ENCODE results near the gene SAMD3. TPM values are rescaled to one million over a fixed set of nuclear protein-coding genes. Genes with fewer than 3 reads are reported as not detected.

SAMD3 gene
- total RNA-seq, 2 experiments from 2014 or later, result 3.7 to 3.8 TPM

DNA sequence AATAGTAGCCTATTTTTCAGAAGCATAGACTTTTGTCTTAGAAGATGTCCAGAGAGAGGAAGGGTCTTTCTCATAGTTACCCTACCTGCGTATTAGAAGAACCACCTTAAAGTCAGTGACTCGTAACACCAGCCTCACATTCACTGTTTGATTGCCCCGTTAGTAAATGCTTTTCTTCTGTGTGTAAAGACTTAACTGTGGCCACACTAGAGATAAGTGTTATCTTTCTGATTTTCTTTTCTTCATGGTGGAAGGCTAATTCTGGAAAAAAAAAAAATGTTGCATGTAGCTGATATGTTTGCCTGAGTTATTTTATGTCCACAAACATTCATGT is 83.9 kb downstream of the SAMD3 start:
- CTCF ChIA-PET, result no interaction called here
- DNase-seq, result no peak
- no peaks in the 10 kb centered on the region for H3K27me3 Mint-ChIP-seq
- H3K4me3 Mint-ChIP-seq, result peak overlapping the region; percentile 44
- POLR2A ChIA-PET, result interaction anchor here (0.5 kb wide), 1 partner anchor 39 kb away, joined by 3 read pairs; no protein-coding TSS in a partner anchor
- intact Hi-C loops (cut with micrococcal nuclease), result loop anchor here (1.0 to 10.0 kb wide), 4 partner anchors 45 to 486 kb away; partner anchors contain the start of gene TMEM200A
- H3K4me1 Mint-ChIP-seq (ENCODE audit: low read depth), result peaks cover 46% of the 10 kb centered on the region
- H3K27ac Mint-ChIP-seq, result peak overlapping the region; percentile 55
- H3K36me3 Mint-ChIP-seq, result peaks cover 28% of the 10 kb centered on the region
- H3K9me3 Mint-ChIP-seq, result no peaks in the 10 kb centered on the region

- Mint-ChIP-seq H3K4me1 (ENCODE audit: low read depth) (peaks cover 52% of the 10 kb centered on the region), H3K36me3 (peaks cover 23% of the 10 kb centered on the region), H3K27ac (peak overlapping the region; percentile 55), H3K4me3 (peak overlapping the region; percentile 44), H3K27me3 (no peaks in the 10 kb centered on the region), H3K9me3 (no peaks in the 10 kb centered on the region)
- ChIA-PET CTCF (no interaction called here), POLR2A (no interaction called here)
- intact Hi-C loops (cut with micrococcal nuclease), result loop anchor here (1.0 to 10.0 kb wide), 4 partner anchors 46 to 486 kb away; partner anchors contain the start of gene TMEM200A
- no peak for DNase-seq
These were observed 84.4 kb downstream of the SAMD3 start for GRCh38 chr6:130138116-130138908.

- intact Hi-C loops (cut with micrococcal nuclease), result loop anchor here (5.0 to 10.0 kb wide), 3 partner anchors 231 to 488 kb away; partner anchors contain the start of gene TMEM200A
- Mint-ChIP-seq H3K36me3 (peaks cover 19% of the 10 kb centered on the region), H3K27me3 (no peaks in the 10 kb centered on the region), H3K4me1 (ENCODE audit: low read depth) (peaks cover 65% of the 10 kb centered on the region), H3K9me3 (no peaks in the 10 kb centered on the region), H3K4me3 (no peak overlapping the region), H3K27ac (no peak overlapping the region)
- no peak for DNase-seq
- ChIA-PET CTCF (no interaction called here), POLR2A (no interaction called here)
These were observed 86.0 kb downstream of the SAMD3 start for GRCh38 chr6:130136798-130137197.

DNA sequence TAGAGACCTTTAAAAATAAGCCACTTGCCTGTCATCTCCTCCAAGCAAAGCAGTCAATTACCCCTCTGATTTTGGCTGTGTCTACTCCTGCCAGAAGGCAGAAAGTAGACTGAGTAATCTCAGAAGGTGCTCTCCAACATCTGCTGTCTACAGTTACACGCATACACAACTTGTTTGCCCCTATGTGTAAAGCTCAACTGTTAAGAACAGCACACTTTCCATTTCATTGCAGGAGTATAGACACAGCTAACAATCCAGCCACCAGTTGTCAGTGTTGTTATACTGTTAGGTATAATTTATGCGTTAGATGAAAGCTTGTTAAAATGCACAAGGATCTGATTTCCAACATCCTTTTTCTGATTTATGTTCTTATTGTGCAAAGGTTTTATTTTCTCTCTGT is 88.2 kb downstream of the SAMD3 start:
- no peak overlapping the region for H3K4me3 Mint-ChIP-seq
- DNase-seq, result no peak
- peaks cover 10% of the 10 kb centered on the region for H3K36me3 Mint-ChIP-seq

GRCh38 chr6:130132286-130132701 is 90.5 kb downstream of the SAMD3 start:
- H3K27me3 Mint-ChIP-seq, result no peaks in the 10 kb centered on the region
- H3K9me3 Mint-ChIP-seq, result no peaks in the 10 kb centered on the region
- peak; percentile 79 for DNase-seq
- H3K36me3 Mint-ChIP-seq, result peaks cover 3% of the 10 kb centered on the region
- H3K4me1 Mint-ChIP-seq (ENCODE audit: low read depth), result peaks cover 63% of the 10 kb centered on the region
- intact Hi-C loops (cut with micrococcal nuclease), result loop anchor here (2.0 to 10.0 kb wide), 7 partner anchors 55 to 493 kb away; partner anchors contain the start of gene SAMD3
- ChIA-PET POLR2A (interaction anchor here (0.9 kb wide), 1 partner anchor 82 kb away, joined by 3 read pairs; no protein-coding TSS in a partner anchor), CTCF (no interaction called here)
- H3K4me3 Mint-ChIP-seq, result peak overlapping the region; percentile 54
- peak overlapping the region; percentile 86 for H3K27ac Mint-ChIP-seq

More for the DNA sequence above, 88.2 kb downstream of the SAMD3 start:
- ChIA-PET POLR2A (no interaction called here), CTCF (interaction anchor here (1.0 to 1.6 kb wide), 2 partner anchors 88 to 148 kb away, joined by 3 to 7 read pairs; partner anchors contain the start of gene SAMD3)
- no peaks in the 10 kb centered on the region for H3K27me3 Mint-ChIP-seq
- no peaks in the 10 kb centered on the region for H3K9me3 Mint-ChIP-seq
- H3K4me1 Mint-ChIP-seq (ENCODE audit: low read depth), result peaks cover 78% of the 10 kb centered on the region
- intact Hi-C loops (cut with micrococcal nuclease), result loop anchor here (1.0 to 10.0 kb wide), 6 partner anchors 57 to 644 kb away; no protein-coding TSS in a partner anchor
- peak overlapping the region; percentile 44 for H3K27ac Mint-ChIP-seq

- H3K27ac Mint-ChIP-seq, result no peak overlapping the region
- ChIA-PET POLR2A (no interaction called here), CTCF (no interaction called here)
- intact Hi-C loops (cut with micrococcal nuclease), result loop anchor here (5.0 to 10.0 kb wide), 3 partner anchors 53 to 495 kb away; no protein-coding TSS in a partner anchor
- no peak for DNase-seq
- peaks cover 1% of the 10 kb centered on the region for H3K36me3 Mint-ChIP-seq
- H3K9me3 Mint-ChIP-seq, result no peaks in the 10 kb centered on the region
- H3K4me3 Mint-ChIP-seq, result no peak overlapping the region
- no peaks in the 10 kb centered on the region for H3K27me3 Mint-ChIP-seq
- H3K4me1 Mint-ChIP-seq (ENCODE audit: low read depth), result peaks cover 63% of the 10 kb centered on the region
These were observed 92.9 kb downstream of the SAMD3 start for GRCh38 chr6:130129762-130130246.

DNA sequence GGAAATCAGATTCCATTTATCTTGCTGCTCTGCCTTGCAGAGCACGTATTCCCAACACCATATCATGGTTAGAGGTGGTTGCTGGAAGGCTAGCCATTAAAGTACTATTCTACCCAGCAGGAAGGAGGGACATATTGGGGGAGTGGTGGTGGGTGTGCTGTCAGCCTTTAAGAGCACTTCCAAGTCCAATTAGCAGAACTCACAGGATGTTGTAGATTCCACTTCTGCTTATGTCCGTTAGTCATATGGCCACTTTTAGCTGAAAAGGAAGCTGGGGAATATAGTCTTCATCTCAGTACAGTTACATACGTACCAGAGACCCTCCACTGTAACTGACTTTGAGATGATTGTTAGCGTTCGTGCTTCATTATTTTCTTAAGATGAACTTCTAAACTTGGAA is 94.4 kb downstream of the SAMD3 start:
- Mint-ChIP-seq H3K36me3 (peaks cover 1% of the 10 kb centered on the region), H3K4me1 (ENCODE audit: low read depth) (peaks cover 50% of the 10 kb centered on the region), H3K27ac (no peak overlapping the region), H3K27me3 (no peaks in the 10 kb centered on the region), H3K9me3 (no peaks in the 10 kb centered on the region), H3K4me3 (no peak overlapping the region)
- no peak for DNase-seq
- ChIA-PET CTCF (no interaction called here), POLR2A (no interaction called here)
- intact Hi-C loops (cut with micrococcal nuclease), result no loop called here

- POLR2A ChIA-PET, result no interaction called here
These were observed 95.6 kb downstream of the SAMD3 start for GRCh38 chr6:130127195-130127594.

DNA sequence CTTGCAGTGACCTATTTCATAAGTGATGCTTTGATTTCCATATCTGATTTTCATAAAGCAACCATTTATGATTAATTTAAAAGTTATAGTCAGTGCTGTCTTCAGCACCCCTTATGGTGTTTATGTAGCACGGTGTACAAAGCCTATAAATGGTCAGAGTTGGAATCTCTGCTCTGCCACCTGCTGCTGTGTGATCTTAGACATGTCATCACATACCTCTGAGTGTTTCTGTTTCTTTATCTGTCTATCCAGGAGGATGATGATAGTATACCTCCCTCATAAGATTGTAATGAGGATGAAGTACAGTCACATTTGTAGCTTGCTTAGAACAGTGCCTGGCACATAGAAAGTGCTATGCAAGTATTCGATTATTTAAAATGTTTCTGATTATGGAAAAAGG is 100.5 kb downstream of the SAMD3 start:
- no peak for DNase-seq
- Mint-ChIP-seq H3K27ac (no peak overlapping the region), H3K4me3 (no peak overlapping the region), H3K27me3 (no peaks in the 10 kb centered on the region), H3K9me3 (no peaks in the 10 kb centered on the region), H3K36me3 (peaks cover 1% of the 10 kb centered on the region), H3K4me1 (ENCODE audit: low read depth) (peaks cover 11% of the 10 kb centered on the region)
- ChIA-PET CTCF (no interaction called here), POLR2A (no interaction called here)
- intact Hi-C loops (cut with micrococcal nuclease), result no loop called here

More at GRCh38 chr6:130127195-130127594, 95.6 kb downstream of the SAMD3 start:
- Mint-ChIP-seq H3K4me1 (ENCODE audit: low read depth) (peaks cover 41% of the 10 kb centered on the region), H3K9me3 (no peaks in the 10 kb centered on the region), H3K27ac (no peak overlapping the region), H3K27me3 (no peaks in the 10 kb centered on the region), H3K36me3 (peaks cover 1% of the 10 kb centered on the region), H3K4me3 (no peak overlapping the region)
- no peak for DNase-seq
- CTCF ChIA-PET, result no interaction called here
- intact Hi-C loops (cut with micrococcal nuclease), result no loop called here

DNA sequence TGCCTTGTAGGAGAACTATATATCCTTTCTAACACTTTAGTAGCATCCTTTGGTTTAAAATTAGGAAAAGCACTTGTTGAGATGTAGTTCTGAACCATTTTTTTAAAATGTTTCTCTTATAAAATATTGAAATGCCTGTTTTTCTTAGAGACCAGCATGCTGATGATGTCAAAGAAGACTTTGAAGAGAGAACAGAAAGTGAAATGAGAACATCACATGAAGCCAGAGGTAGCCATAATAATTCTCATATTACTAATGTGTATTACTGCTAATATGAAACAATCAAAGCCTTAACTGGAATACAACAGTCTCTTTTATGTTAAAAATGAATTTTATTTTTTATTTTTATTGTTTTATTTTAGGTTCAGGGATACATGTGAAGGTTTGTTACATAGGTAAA is 102.0 kb downstream of the SAMD3 start:
- intact Hi-C loops (cut with micrococcal nuclease), result no loop called here
- H3K9me3 Mint-ChIP-seq, result no peaks in the 10 kb centered on the region
- no peak overlapping the region for H3K4me3 Mint-ChIP-seq
- no peak overlapping the region for H3K27ac Mint-ChIP-seq
- no peaks in the 10 kb centered on the region for H3K27me3 Mint-ChIP-seq
- CTCF ChIA-PET, result no interaction called here
- H3K4me1 Mint-ChIP-seq (ENCODE audit: low read depth), result peaks cover 2% of the 10 kb centered on the region
- no peaks in the 10 kb centered on the region for H3K36me3 Mint-ChIP-seq
- DNase-seq, result no peak
- POLR2A ChIA-PET, result no interaction called here

DNA sequence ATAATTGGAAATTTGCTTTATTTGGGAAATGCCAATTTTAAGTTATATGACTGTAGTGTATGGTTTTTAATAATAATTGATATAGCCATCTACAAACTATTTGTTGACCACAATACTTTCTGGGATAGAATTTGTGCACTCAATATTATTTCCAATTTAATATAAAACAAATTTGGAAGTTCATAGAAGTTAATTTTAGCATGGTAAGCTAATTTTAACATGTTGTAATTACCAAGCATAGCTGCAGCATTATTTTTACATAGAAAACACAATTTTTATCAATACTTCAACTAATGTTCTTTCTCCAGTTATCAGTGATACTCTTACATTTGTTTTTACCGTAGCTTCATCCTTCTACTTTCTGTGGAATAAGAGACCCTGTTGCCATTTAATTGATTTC is 103.5 kb downstream of the SAMD3 start:
- Mint-ChIP-seq H3K36me3 (peaks cover 5% of the 10 kb centered on the region), H3K27ac (no peak overlapping the region), H3K4me1 (ENCODE audit: low read depth) (peaks cover 2% of the 10 kb centered on the region), H3K9me3 (no peaks in the 10 kb centered on the region), H3K27me3 (no peaks in the 10 kb centered on the region), H3K4me3 (no peak overlapping the region)
- CTCF ChIA-PET, result interaction anchor here (0.6 kb wide), 1 partner anchor 164 kb away, joined by 3 read pairs; no protein-coding TSS in a partner anchor
- DNase-seq, result no peak
- POLR2A ChIA-PET, result no interaction called here
- intact Hi-C loops (cut with micrococcal nuclease), result no loop called here

DNA sequence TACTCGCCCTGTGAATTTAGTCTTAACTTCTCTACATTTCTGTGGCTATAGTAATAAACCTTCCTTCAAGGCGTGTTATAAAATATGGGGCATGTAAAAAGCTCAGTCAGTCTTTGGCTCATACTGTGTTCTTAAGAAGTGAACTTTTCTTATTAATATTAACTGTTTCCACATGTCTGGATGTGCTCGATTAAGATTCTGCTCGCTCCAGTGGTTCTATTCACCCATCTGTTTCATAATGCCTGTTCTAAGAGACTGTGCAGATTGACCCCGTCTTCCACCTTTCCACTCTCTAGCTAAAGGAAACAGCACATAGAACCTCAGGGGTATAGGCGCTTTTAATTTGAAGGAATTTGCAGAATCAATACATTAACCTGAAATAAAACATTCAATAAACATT is 104.5 kb downstream of the SAMD3 start:
- Mint-ChIP-seq H3K9me3 (no peaks in the 10 kb centered on the region), H3K4me1 (ENCODE audit: low read depth) (peaks cover 2% of the 10 kb centered on the region), H3K27me3 (no peaks in the 10 kb centered on the region), H3K36me3 (peaks cover 5% of the 10 kb centered on the region), H3K4me3 (no peak overlapping the region), H3K27ac (no peak overlapping the region)
- no peak for DNase-seq
- ChIA-PET POLR2A (no interaction called here), CTCF (no interaction called here)
- intact Hi-C loops (cut with micrococcal nuclease), result no loop called here

Data from activated CD4-positive, alpha-beta memory T cell treated with anti-CD3 and anti-CD28 coated beads for 36 hours (primary cell).